Tibial nerve (tissue), 4 donors: ENCODE measurements around the gene ADD2. TPM values are rescaled to one million over a fixed set of nuclear protein-coding genes. Genes with fewer than 3 reads are reported as not detected.

Experiments
- DNase-seq, 2 donors: peaks; one replicate each; pipeline ENCODE4 v3.0.0-alpha.2; 2019; ENCODE audit warnings: low spot score in 2 of 2
- H3K27ac ChIP-seq, 4 donors: fragments of 200-600 bp; sonication (generic) in 3 of 4; one replicate each; pipeline ENCODE4 v1.5.1; 2017 to 2019; ENCODE audit warnings: mild to moderate bottlenecking in 1 of 4
- H3K27me3 ChIP-seq, 2 donors: fragments of 200-600 bp; sonication (generic) in 1 of 2; one replicate each; pipeline versions ENCODE4 v1.5.1 to v1.6.0; 2017 to 2019
- H3K36me3 ChIP-seq, 3 donors: fragments of 200-600 bp; sonication (generic); one replicate each; pipeline ENCODE4 v1.5.1; 2018 to 2019
- H3K4me1 ChIP-seq, 4 donors: fragments of 200-600 bp; sonication (generic) in 3 of 4; one replicate each; pipeline ENCODE4 v1.5.1; 2017 to 2019
- H3K4me3 ChIP-seq, 4 donors: fragments of 200-600 bp; sonication (generic) in 3 of 4; one replicate each; pipeline ENCODE4 v1.5.1; 2017 to 2019; ENCODE audit warnings: mild to moderate bottlenecking in 1 of 4, moderate library complexity in 1 of 4
- H3K9me3 ChIP-seq, 4 donors: fragments of 200-600 bp; sonication (generic) in 3 of 4; one replicate each; pipeline ENCODE4 v1.5.1; 2017 to 2019
- CTCF ChIP-seq, 5 experiments: fragments of 200-600 bp in 3 of 5; fragments of 450-650 bp in 2 of 5; sonication (generic) in 3 of 5; IDR thresholded peaks; one replicate each; pipeline ENCODE4 v1.5.1; 2016 to 2019; ENCODE audit warnings: antibody characterized with exemption in 5 of 5, mild to moderate bottlenecking in 3 of 5, moderate library complexity in 2 of 5
- EP300 ChIP-seq, 2 donors: sonication (generic); formaldehyde crosslinking; IDR thresholded peaks; one replicate each; pipeline ENCODE4 v1.6.1; 2017; ENCODE audit warnings: antibody characterized with exemption in 2 of 2, mild to moderate bottlenecking in 1 of 2
- POLR2A ChIP-seq, 2 donors: fragments of 450-650 bp; IDR thresholded peaks; one replicate each; pipeline ENCODE4 v1.6.1; 2017; ENCODE audit warnings: antibody characterized with exemption in 2 of 2, mild to moderate bottlenecking in 2 of 2, moderate library complexity in 2 of 2
- WGBS, 2 donors: methylation state at CpG; one replicate each; pipeline ENCODE4 v1.1.5; 2018; 5-methylcytosine and 5-hydroxymethylcytosine counted together
- total RNA-seq, 4 donors: library from RNA; depleted of rRNA; stranded (reverse); fragments of >200 nt; gene quantifications; one replicate each; pipeline ENCODE4 v1.1.0, GENCODE V29; 2016

Gene ADD2
- total RNA-seq, 4 donors from 2014 or later, result 0.63 to 6.0 (median 3.2) TPM

GRCh38 chr2:70797506-70797905 is 29.5 kb upstream of the ADD2 start:
- WGBS, 2 donors, result 34 to 42% methylated on average over 2 of the region's 2 CpGs
- DNase-seq, result no peak
- H3K36me3 ChIP-seq, result no peaks in the 10 kb centered on the region
- H3K9me3 ChIP-seq, result peaks cover 0 to 23% (median 0%) of the 10 kb centered on the region in 4 donors
- TF ChIP-seq EP300 (IDR thresholded peaks at IDR 0.05), result no peak
- no peak for TF ChIP-seq CTCF (IDR thresholded peaks at IDR 0.05)
- no peak for TF ChIP-seq POLR2A (IDR thresholded peaks at IDR 0.05)
- H3K4me1 ChIP-seq, result no peaks in the 10 kb centered on the region
- no peak overlapping the region for H3K4me3 ChIP-seq
- peaks cover 0 to 11% of the 10 kb centered on the region in 2 donors for H3K27me3 ChIP-seq
- no peak overlapping the region for H3K27ac ChIP-seq

- H3K4me3 ChIP-seq, result no peak overlapping the region
- peaks cover 0 to 13% of the 10 kb centered on the region in 2 donors for H3K27me3 ChIP-seq
- peaks cover 0 to 18% (median 0%) of the 10 kb centered on the region in 4 donors for H3K9me3 ChIP-seq
- H3K36me3 ChIP-seq, result no peaks in the 10 kb centered on the region
- no peak overlapping the region for H3K27ac ChIP-seq
- TF ChIP-seq EP300 (IDR thresholded peaks at IDR 0.05) (no peak), POLR2A (IDR thresholded peaks at IDR 0.05) (no peak), CTCF (IDR thresholded peaks at IDR 0.05) (no peak)
- DNase-seq, result no peak
- no peaks in the 10 kb centered on the region for H3K4me1 ChIP-seq
- WGBS, 2 donors, result 69 to 100% methylated on average over 1 of the region's 1 CpG
These were observed 28.3 kb upstream of the ADD2 start for GRCh38 chr2:70796262-70796661.

GRCh38 chr2:70795164-70795995 is 27.4 kb upstream of the ADD2 start:
- no peaks in the 10 kb centered on the region for H3K36me3 ChIP-seq
- 53 to 56% methylated on average over 4 of the region's 4 CpGs for WGBS, 2 donors
- TF ChIP-seq EP300 (IDR thresholded peaks at IDR 0.05) (no peak), POLR2A (IDR thresholded peaks at IDR 0.05) (no peak), CTCF (IDR thresholded peaks at IDR 0.05) (no peak)
- H3K27me3 ChIP-seq, result peaks cover 0 to 22% of the 10 kb centered on the region in 2 donors
- peaks cover 0 to 16% (median 0%) of the 10 kb centered on the region in 4 donors for H3K9me3 ChIP-seq
- no peak overlapping the region for H3K27ac ChIP-seq
- H3K4me3 ChIP-seq, result no peak overlapping the region
- DNase-seq, result no peak
- H3K4me1 ChIP-seq, result peaks cover 0 to 4% (median under 1%) of the 10 kb centered on the region in 4 donors

GRCh38 chr2:70793450-70793849 is 25.4 kb upstream of the ADD2 start:
- H3K4me3 ChIP-seq, result no peak overlapping the region
- H3K27me3 ChIP-seq, result peaks cover 0 to 41% of the 10 kb centered on the region in 2 donors
- H3K36me3 ChIP-seq, result no peaks in the 10 kb centered on the region
- DNase-seq, result no peak
- H3K4me1 ChIP-seq, result peaks cover 0 to 16% (median 3%) of the 10 kb centered on the region in 4 donors
- WGBS, 2 donors, result 75 to 77% methylated on average over 2 of the region's 2 CpGs
- H3K27ac ChIP-seq, result no peak overlapping the region
- H3K9me3 ChIP-seq, result no peaks in the 10 kb centered on the region
- peak in 1 of 2 donors; percentile 25 for TF ChIP-seq EP300 (IDR thresholded peaks at IDR 0.05)
- no peak for TF ChIP-seq POLR2A (IDR thresholded peaks at IDR 0.05)
- no peak for TF ChIP-seq CTCF (IDR thresholded peaks at IDR 0.05)

GRCh38 chr2:70790136-70790828 is 22.3 kb upstream of the ADD2 start, which contains the start of gene FIGLA:
FIGLA (minus strand) TSS chr2:70790643; CDS start chr2:70790638, 5 bp downstream.
- 4 to 5% methylated on average over 15 to 41 of the region's 69 CpGs for WGBS, 2 donors
- Histone ChIP-seq H3K27me3 (peaks cover 0 to 59% of the 10 kb centered on the region in 2 donors), H3K27ac (no peak within 1 kb of the TSS), H3K4me1 (peaks cover 0 to 16% (median 3%) of the 10 kb centered on the region in 4 donors), H3K9me3 (no peaks in the 10 kb centered on the region), H3K4me3 (peak within 1 kb of the TSS in 2 of 4 donors; percentile 23 to 38), H3K36me3 (no peaks in the 10 kb centered on the region)
- TF ChIP-seq POLR2A (IDR thresholded peaks at IDR 0.05) (no peak), EP300 (IDR thresholded peaks at IDR 0.05) (no peak)
- no peak for DNase-seq
